ENCODE results near the gene MYO3B. TPM values are rescaled to one million over a fixed set of nuclear protein-coding genes. Genes with fewer than 3 reads are reported as not detected.
A peak's percentile ranks its signal among the peaks of the same experiment; 100 is the strongest.

MYO3B gene
- total RNA-seq, 4 donors from 2014 or later, result 0.06 TPM; not detected in 3

GRCh38 chr2:170488807-170489206, 310.9 kb downstream of the MYO3B start:
- Histone ChIP-seq H3K4me3 (no peak overlapping the region), H3K27me3 (no peaks in the 10 kb centered on the region), H3K36me3 (no peaks in the 10 kb centered on the region), H3K4me1 (no peaks in the 10 kb centered on the region), H3K27ac (replicated peaks in 1 of 4) (no peak overlapping the region), H3K9me3 (no peaks in the 10 kb centered on the region)
- TF ChIP-seq EP300 (IDR thresholded peaks at IDR 0.05) (no peak), POLR2A (IDR thresholded peaks at IDR 0.05; ENCODE audit: low read depth) (no peak), POLR2AphosphoS5 (IDR thresholded peaks at IDR 0.05) (no peak), CTCF (IDR thresholded peaks at IDR 0.05) (no peak)
- intact Hi-C loops (cut with DNase I), result loop anchor here (5.0 to 10.0 kb wide), 2 partner anchors 226 to 323 kb away; partner anchors contain the start of gene SP5
- WGBS, result 63% methylated on average over 1 of the region's 1 CpG
- DNase-seq (ENCODE audit: extremely low spot score), result no peak

- peaks cover 0 to 6% (median 0%) of the 10 kb centered on the region in 4 donors for H3K27me3 ChIP-seq
- intact Hi-C loops (cut with DNase I), result no loop called here
- no peaks in the 10 kb centered on the region for H3K36me3 ChIP-seq
- no peak overlapping the region for H3K27ac ChIP-seq (replicated peaks in 1 of 4)
- no peak for DNase-seq (ENCODE audit: extremely low spot score)
- no peaks in the 10 kb centered on the region for H3K4me1 ChIP-seq
- TF ChIP-seq POLR2AphosphoS5 (IDR thresholded peaks at IDR 0.05) (no peak), POLR2A (IDR thresholded peaks at IDR 0.05; ENCODE audit: low read depth) (no peak), CTCF (IDR thresholded peaks at IDR 0.05) (no peak), EP300 (IDR thresholded peaks at IDR 0.05) (no peak)
- no peak overlapping the region for H3K4me3 ChIP-seq
- H3K9me3 ChIP-seq, result no peaks in the 10 kb centered on the region
- WGBS, result 87% methylated on average over 3 of the region's 3 CpGs
Measured at GRCh38 chr2:170492010-170492409, 314.1 kb downstream of the MYO3B start.

- no peak for TF ChIP-seq CTCF (IDR thresholded peaks at IDR 0.05)
- no peak for TF ChIP-seq POLR2AphosphoS5 (IDR thresholded peaks at IDR 0.05)
- no peak for TF ChIP-seq POLR2A (IDR thresholded peaks at IDR 0.05; ENCODE audit: low read depth)
- TF ChIP-seq EP300 (IDR thresholded peaks at IDR 0.05), result no peak
- H3K9me3 ChIP-seq, result no peaks in the 10 kb centered on the region
- no peak overlapping the region for H3K27ac ChIP-seq (replicated peaks in 1 of 4)
- intact Hi-C loops (cut with DNase I), result no loop called here
- no peaks in the 10 kb centered on the region for H3K36me3 ChIP-seq
- DNase-seq (ENCODE audit: extremely low spot score), result peak; percentile 83
- H3K4me3 ChIP-seq, result no peak overlapping the region
- 88% methylated on average over 5 of the region's 5 CpGs for WGBS
- H3K4me1 ChIP-seq, result no peaks in the 10 kb centered on the region
- peaks cover 0 to 6% (median 0%) of the 10 kb centered on the region in 4 donors for H3K27me3 ChIP-seq
Measured at GRCh38 chr2:170493426-170494097, 315.6 kb downstream of the MYO3B start.

- TF ChIP-seq CTCF (IDR thresholded peaks at IDR 0.05) (no peak), EP300 (IDR thresholded peaks at IDR 0.05) (no peak), POLR2AphosphoS5 (IDR thresholded peaks at IDR 0.05) (no peak), POLR2A (IDR thresholded peaks at IDR 0.05; ENCODE audit: low read depth) (no peak)
- Histone ChIP-seq H3K4me1 (peaks cover 0 to 4% (median 3%) of the 10 kb centered on the region in 4 donors), H3K4me3 (no peak overlapping the region), H3K27ac (replicated peaks in 1 of 4) (no peak overlapping the region), H3K27me3 (peaks cover 0 to 6% (median 0%) of the 10 kb centered on the region in 4 donors), H3K36me3 (no peaks in the 10 kb centered on the region), H3K9me3 (no peaks in the 10 kb centered on the region)
- intact Hi-C loops (cut with DNase I), result no loop called here
- DNase-seq (ENCODE audit: extremely low spot score), result no peak
- WGBS, result 73% methylated on average over 1 of the region's 1 CpG
Measured at GRCh38 chr2:170495896-170496295, 317.9 kb downstream of the MYO3B start.

Data from esophagus muscularis mucosa (tissue), 4 donors.